DMS114 treated with DMSO at 0.1 percent for 48 hours (cell line): ENCODE data around the gene LIN28B.

Experiments used
- DNase-seq: peaks from one replicate; lab custom pipeline; 2025; ENCODE audit not compliant: unreplicated experiment; lab: John Stamatoyannopoulos, UW

Gene LIN28B, protein sequence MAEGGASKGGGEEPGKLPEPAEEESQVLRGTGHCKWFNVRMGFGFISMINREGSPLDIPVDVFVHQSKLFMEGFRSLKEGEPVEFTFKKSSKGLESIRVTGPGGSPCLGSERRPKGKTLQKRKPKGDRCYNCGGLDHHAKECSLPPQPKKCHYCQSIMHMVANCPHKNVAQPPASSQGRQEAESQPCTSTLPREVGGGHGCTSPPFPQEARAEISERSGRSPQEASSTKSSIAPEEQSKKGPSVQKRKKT

DNA sequence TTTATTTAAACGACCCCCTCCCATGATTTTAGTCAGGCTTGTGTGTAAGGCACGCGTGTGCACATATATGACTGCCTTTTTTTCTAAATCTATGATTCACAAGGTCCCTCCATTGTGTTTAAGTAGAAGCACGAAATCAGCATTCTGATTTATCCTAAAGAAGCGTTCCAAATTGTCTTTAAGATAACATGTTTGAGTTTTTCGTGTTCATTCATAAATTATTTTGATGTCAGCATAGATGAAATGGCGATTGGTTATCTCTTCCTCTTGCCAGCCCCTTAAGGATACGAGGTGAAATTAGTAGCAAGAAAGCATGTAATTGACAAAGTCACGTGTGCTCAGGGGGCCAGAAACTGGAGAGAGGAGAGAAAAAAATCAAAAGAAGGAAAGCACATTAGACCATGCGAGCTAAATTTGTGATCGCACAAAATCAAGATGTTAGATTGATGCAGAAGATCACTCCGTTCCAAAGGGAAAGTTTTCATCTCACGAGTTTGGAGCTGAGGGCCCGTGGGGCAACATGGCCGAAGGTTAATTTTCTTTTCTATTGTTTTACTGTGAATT is at the start of gene LIN28B:
LIN28B (plus strand) TSS at position 377 of the 564 bp plus-strand sequence; CDS start at position 521, 144 bp downstream.
- peak; percentile 39 for DNase-seq

- no peak for DNase-seq
These were observed 48.6 kb upstream of the LIN28B start for GRCh38 chr6:104908031-104908887.

DNA sequence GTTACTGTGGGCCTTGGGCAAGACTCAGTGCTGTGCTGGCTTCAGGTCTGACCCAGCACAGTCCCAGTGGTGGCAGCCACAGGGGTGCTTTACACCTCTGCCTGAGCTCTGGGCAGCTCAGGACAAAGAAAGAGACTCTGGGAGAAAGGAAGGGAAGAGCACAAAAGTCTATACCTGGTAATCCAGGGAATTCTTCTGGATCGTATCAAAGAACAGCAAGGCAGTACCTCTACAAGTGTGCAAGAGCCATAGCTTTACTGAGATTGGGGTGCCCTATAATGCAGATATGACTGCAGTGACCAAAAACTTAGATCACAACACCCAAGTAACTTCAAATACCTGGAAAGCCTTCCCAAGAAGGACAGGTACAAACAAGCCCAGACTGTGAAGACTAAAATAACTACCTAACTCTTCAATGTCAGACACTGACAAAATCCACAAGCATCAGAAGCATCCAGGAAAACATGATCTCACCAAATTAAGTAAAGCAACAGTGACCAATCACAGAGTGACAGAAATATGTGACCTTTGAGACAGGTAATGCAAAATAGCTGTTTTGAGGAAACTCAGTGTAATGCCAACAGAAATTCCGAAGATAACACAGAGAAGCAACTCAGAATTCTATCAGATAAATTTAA is 47.9 kb upstream of the LIN28B start:
- DNase-seq = no peak

DNA sequence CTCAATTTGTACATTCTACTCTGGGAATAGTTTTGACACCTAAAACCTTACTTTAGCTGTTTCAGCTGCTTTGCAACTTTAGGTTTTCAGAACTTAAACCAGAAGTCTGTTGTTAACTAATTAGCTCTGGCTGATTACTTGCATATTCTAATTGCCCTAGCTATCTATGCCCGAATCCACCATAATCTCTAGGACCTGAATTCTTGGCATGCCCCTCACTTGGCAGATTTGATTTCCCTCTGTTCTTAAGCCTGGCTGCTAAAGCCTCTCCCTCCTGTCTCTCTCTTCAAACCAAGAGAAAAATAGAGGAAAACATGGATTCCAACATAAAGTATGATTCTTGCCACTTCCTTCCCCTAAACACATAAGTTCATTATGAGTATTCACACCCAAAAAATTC is 35.0 kb upstream of the LIN28B start:
- no peak for DNase-seq

DNA sequence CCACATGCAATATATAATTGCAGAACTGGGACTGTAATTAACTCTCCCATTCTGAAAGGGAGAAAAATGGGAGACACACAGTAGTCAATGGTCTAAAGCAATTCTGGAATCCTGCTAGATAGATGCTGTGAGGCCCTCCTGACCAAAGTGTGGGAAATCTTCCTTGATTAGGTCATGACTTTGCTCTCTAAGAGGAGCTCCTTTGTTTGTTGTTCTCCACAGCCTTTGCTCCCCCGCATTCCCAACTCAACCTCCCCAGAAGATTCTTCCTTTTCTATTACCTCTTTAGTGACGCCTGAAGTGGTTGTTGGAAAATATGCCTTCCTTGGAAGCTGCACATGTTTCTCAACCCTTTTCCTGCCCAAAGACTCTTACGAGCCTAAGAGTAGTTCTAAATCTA is 28.8 kb upstream of the LIN28B start:
- no peak for DNase-seq

- no peak for DNase-seq
These were observed 27.6 kb upstream of the LIN28B start for GRCh38 chr6:104929353-104929752.

DNA sequence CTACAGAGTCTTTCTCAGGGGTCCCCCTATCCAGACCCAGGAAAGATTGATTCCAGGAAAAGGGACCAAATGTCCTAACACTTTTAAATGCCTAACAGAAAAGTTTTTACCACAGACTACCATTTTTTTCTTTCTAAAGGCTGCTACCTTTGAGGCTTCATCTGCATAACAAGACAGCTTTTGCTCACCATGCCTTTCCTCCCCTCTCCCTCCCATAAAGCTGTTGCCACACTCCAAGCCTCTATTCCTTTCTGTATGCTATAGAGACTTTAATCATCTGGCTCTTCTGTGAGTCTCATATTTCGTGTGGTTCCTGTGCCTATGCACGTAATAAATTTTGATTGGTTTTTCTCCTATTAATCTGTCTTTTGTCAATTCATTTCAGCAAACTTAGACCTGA is 26.0 kb upstream of the LIN28B start:
- no peak for DNase-seq

DNA sequence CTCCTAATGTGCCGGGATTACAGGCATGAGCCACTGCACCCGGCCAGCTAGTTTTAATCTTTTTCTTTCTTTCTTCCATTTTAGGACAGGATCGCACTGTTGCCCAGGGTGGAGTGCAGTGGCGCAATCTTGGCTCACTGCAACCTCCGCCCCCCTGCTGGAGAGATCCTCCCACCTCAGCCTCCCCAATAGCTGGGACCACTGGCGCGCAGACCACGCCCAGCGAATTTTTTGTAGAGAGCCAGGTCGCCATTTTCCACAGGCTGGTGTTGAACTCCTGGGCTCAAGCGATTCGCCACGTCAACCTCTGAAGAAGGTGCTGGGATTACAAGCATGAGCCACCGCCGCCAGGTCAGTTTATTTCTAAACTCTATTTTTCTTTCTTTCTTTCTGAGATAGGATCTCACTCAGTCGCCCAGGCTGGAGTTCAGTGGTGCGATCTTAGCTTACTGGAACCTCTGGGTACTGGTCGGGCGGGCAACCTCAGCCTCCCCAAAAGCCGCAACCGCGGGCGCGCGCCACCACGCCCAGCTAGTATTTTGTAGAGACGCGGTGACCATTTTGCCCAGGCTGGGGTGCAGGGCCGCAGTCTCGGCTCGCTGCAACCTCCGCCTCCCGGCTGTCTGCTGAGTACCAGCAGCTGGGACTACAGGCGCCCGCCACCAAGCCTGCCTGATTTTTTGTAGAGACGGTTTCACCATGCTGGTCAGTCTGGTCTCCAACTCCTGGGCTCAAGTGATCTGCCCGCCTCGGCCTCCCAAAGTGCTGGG is 20.0 kb upstream of the LIN28B start:
- DNase-seq = no peak

- no peak for DNase-seq
These were observed 16.5 kb upstream of the LIN28B start for GRCh38 chr6:104940238-104940892.

DNA sequence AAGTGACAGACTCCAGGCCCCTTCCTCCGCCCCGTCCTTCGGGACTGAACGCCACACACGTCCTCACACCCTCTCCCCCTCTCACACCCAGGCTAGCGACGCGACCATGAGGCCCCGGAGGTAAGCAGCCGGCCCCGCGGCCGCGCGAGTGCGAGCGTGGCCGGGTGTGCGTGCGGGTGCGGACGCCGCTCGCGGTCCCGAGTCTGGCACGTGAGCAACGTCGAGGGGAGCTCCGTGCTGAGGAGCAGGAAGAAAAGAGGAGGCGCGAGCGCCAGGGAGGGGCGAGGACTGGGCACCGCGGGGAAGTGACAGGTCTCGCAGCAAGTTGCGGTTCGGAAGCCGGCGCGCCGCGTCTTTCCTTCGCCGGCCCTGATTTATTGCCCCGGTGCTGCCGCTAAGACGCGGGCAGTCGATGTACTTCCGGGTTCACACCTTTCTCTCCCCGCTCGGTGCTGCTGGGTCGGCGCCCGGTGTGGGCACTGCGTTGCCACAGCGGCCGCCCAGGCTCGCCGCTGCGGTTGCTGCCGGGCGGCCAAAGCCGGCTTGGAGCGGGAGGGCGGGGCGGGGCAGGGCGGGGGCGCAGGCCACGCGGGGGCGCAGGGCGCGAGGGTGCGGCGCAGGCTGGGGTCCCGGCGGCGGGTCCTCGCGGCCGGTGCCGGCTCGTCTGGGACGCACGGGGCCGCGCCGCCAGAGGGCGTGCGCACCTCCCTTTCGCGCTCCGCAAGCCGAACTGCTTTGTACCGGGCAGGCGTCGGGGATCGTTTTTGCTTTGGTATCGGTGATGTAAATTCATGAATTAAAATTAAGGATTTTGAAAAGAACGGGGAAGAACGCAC is 15.8 kb upstream of the LIN28B start:
- DNase-seq = peak; percentile 57

DNA sequence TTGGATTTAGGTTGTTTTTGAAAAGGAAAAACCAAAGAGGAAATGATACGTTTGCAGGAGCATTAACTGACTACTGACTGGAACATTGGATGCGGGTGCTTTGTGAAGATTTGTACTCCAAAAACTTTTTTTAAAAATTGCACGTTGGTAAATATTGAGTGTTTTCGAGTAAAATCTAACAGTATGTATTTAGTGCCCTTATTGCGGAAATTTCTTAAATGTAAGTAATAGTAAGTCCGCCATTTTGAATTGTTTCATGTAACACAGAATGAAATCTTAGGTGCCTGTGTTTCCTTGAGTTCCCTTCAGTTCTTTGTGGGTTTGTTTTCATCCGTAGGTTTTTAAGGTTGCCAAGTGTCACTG is 15.2 kb upstream of the LIN28B start:
- peak; percentile 57 for DNase-seq

DNA sequence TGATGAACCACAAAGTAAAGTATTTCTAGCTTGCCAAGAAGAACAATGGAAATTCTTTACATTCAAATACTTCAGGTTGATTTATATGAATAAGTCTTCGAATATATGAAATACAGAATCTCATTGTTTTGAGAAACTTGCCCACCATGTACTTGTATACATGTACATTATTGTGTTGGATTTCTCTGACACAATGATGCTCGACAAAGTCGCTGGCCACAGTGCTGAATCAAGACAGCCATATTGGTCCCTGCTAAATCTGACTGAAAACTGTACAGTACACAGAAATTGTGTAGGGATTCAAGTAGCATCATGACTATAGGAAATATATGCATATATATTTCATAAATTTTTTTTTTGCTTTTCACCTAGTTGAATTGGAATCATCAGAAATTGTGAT is 13.1 kb upstream of the LIN28B start:
- peak; percentile 24 for DNase-seq

DNA sequence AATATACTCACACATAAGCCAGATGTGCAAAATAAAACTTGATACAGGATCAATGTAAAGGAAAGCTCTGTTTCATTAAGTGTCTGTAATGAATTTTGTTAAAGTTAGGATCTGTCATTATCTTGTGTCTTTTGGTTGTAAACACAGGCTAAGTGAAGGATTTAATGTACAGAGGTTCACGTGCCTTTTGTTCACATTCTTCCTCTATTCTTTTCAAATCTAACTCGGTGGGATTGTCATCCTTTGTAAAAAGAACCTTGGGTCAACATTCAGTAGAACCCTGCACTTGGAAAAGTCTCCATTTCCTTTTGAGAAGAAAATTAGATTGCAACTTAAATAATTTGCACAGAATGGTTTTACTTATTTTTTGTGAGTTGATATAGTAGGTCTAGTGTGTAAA is 7.7 kb upstream of the LIN28B start:
- DNase-seq = no peak

- no peak for DNase-seq
These were observed 5.2 kb upstream of the LIN28B start for GRCh38 chr6:104951677-104952076.

DNA sequence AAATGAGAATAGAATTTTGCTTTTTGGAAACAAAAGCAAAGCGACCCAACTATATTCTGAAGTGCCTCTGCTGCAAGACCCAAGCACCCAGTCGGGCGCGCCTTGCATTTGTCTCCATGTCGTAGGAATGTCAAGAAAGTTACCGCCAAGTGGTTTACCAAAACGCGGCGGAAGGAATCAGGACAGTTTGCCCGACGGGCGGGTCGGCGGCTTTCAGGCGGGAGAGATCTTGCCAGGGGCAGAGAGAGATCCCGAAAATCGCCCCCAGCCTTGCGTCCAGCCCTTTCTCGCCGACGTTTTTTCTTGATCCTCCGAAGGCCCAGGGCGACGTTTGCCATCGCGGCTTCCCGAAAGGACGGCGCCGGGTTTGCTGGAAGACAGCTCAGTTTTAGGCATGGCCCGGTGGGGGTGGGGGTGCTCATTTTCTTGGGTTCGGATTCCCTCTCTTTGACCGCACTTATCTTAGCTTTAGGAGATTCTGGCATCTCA is 4.0 kb upstream of the LIN28B start:
- no peak for DNase-seq

- DNase-seq = peak; percentile 38
These were observed 3.3 kb upstream of the LIN28B start for GRCh38 chr6:104953400-104954189.

- DNase-seq = peak; percentile 36
These were observed 2.6 kb upstream of the LIN28B start for GRCh38 chr6:104954190-104954797.

DNA sequence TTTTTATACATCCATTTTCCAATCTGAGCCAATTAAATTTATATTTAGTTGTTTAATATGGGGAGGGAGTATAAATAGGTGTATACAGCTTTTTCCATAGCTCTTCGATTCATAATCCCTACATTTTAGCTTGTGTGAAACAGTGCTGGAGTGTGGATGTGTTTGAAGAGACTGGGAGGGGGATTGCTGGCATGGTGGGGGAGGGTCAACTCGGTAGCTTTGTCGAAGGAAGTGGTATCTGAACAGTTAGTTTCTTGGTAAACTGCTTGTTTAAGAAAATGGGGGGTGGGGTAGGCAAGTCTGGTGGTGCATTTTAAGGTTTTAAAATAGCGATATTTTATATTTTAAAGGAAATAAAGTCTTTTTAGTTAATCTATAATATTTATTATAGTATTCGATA is 1.4 kb upstream of the LIN28B start:
- peak; percentile 44 for DNase-seq
